ENCODE results near the gene POP7. TPM values are rescaled to one million over a fixed set of nuclear protein-coding genes. Genes with fewer than 3 reads are reported as not detected.

Gene POP7
- total RNA-seq, 1 experiment from 2014 or later = 151 TPM

DNA sequence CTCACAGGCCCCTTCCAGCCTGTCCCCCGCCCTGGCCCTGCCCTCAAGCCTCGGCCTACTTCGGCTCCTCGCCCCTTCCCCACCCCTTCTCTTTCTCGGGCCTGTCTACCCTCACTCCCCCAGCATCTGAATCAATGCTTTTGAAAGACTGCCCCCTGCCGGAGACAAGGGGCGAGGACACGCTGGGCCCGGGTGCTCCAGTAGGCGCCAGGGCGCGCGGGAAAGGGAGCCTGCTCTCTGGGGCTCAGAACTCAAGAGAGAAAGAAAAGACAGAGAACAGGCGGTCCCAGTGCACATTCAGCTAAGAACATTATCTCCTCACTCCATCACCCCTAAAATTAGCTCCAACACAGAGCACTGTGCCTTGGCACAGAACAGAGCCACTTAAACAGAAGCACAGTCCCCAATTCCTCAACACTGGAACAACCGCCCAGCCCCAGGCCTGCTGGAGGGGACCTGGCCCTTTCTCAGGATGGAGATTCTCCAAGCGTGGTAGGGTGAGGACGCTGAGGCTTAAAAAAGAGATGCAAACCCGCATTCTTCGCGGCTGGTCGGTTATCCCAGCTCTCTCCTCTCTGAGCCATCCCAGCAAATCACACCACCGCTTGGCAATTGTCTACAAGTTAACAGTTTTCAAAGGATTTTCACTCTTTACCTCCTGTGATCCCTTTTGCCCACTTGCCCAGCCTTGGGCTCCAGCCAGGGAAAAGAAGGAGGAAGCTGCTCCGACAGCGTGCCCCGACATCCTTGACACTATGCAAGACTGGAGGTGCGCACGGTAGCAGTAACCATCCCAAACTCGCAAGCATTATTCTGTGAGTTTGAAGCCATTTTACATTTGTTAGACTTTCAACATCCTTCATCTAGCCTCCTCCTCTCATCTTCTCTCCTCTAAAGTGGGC, 14.0 kb upstream of the POP7 start:
- H3K27ac ChIP-seq (ENCODE audit: low read length) = no peak overlapping the region
- intact Hi-C loops (cut with micrococcal nuclease) = loop anchor here (2.0 to 5.0 kb wide), 2 partner anchors 87 to 105 kb away; partner anchors contain the start of genes FBXO24 and LRCH4

DNA sequence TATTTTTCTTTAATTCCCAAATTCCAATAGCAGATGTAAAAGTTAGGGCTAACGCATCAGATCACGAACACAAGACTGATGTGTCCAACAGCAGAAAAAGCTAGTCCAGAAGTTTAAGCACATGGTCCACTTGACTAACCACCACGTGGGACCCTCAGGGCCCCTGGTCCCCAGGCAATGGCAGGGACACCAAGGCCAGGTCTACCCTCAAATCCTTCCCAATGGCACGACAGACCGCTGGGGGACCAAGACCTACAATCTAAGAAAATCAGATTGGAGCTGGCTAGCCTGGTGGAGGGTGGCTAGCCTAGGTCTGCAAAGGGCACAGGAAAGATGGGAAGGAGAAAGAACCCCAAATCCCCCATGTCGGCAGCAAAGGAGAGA, 13.4 kb upstream of the POP7 start:
- ATAC-seq = no peak
- H2AFZ ChIP-seq (ENCODE audit: low read length) = no peak overlapping the region
- no peaks in the 10 kb centered on the region; the same call in none of the 2 replicates for H3K36me3 ChIP-seq (ENCODE audit: low read depth, low read length)
- H3K9me2 ChIP-seq (replicated peaks; ENCODE audit: low read length) = no peaks in the 10 kb centered on the region
- ChIA-PET POLR2A (ENCODE audit: unreplicated experiment) (interaction anchor here (0.7 to 1.1 kb wide), 2 partner anchors 19 to 80 kb away, joined by 3 to 6 read pairs; partner anchors contain the start of genes GNB2 and MOSPD3), CTCF (interaction anchor here (0.7 kb wide), 2 partner anchors 33 to 54 kb away, joined by 4 read pairs; no protein-coding TSS in a partner anchor)
- no peak for DNase-seq
- intact Hi-C loops (cut with micrococcal nuclease) = loop anchor here (5.0 kb wide), 1 partner anchor 105 kb away; the partner anchor contains the start of genes FBXO24 and LRCH4
- no peaks in the 10 kb centered on the region for H3F3A ChIP-seq (ENCODE audit: low read length, unreplicated experiment)
- H3K79me2 ChIP-seq (ENCODE audit: low read length) = peaks cover 54% of the 10 kb centered on the region
- no peak overlapping the region for H3K27ac ChIP-seq (ENCODE audit: low read length)
- peak overlapping the region; percentile 91 for H3K9ac ChIP-seq (ENCODE audit: low read length)
- H4K20me1 ChIP-seq (ENCODE audit: low read length) = peaks cover 5% of the 10 kb centered on the region
- no peaks in the 10 kb centered on the region for H3K9me3 ChIP-seq (ENCODE audit: low read length)
- TF ChIP-seq EZH2 (IDR thresholded peaks at IDR 0.05; ENCODE audit: low read length, unreplicated experiment) (no peak), EZH2phosphoT487 (IDR thresholded peaks at IDR 0.05; ENCODE audit: borderline replicate concordance, low read length) (no peak)
- TF ChIP-seq, protein P1, sequence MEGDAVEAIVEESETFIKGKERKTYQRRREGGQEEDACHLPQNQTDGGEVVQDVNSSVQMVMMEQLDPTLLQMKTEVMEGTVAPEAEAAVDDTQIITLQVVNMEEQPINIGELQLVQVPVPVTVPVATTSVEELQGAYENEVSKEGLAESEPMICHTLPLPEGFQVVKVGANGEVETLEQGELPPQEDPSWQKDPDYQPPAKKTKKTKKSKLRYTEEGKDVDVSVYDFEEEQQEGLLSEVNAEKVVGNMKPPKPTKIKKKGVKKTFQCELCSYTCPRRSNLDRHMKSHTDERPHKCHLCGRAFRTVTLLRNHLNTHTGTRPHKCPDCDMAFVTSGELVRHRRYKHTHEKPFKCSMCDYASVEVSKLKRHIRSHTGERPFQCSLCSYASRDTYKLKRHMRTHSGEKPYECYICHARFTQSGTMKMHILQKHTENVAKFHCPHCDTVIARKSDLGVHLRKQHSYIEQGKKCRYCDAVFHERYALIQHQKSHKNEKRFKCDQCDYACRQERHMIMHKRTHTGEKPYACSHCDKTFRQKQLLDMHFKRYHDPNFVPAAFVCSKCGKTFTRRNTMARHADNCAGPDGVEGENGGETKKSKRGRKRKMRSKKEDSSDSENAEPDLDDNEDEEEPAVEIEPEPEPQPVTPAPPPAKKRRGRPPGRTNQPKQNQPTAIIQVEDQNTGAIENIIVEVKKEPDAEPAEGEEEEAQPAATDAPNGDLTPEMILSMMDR (conservative IDR thresholded peaks at IDR 0.05; ENCODE audit: low read depth, low read length) = no peak
- BruUV-seq (replicated peaks) = TSS peak; percentile 44
- H3K4me1 ChIP-seq (ENCODE audit: insufficient read depth, low read length) = peaks cover 12% of the 10 kb centered on the region
- H3K27me3 ChIP-seq (ENCODE audit: low read length) = no peaks in the 10 kb centered on the region
- H3K4me3 ChIP-seq (ENCODE audit: low read length) = peak overlapping the region; percentile 96
- H3K4me2 ChIP-seq (ENCODE audit: low read length) = peak overlapping the region; percentile 90

More for the DNA sequence above, 14.0 kb upstream of the POP7 start:
- Histone ChIP-seq H2AFZ (ENCODE audit: low read length) (no peak overlapping the region), H3K4me3 (ENCODE audit: low read length) (peak overlapping the region; percentile 96), H3K4me2 (ENCODE audit: low read length) (peak overlapping the region; percentile 90), H3K27me3 (ENCODE audit: low read length) (no peaks in the 10 kb centered on the region), H3K36me3 (ENCODE audit: low read depth, low read length) (peaks cover 4% of the 10 kb centered on the region), H3K9ac (ENCODE audit: low read length) (peak overlapping the region; percentile 91), H3F3A (ENCODE audit: low read length, unreplicated experiment) (no peaks in the 10 kb centered on the region), H3K9me2 (replicated peaks; ENCODE audit: low read length) (no peaks in the 10 kb centered on the region), H3K9me3 (ENCODE audit: low read length) (no peaks in the 10 kb centered on the region), H3K4me1 (ENCODE audit: insufficient read depth, low read length) (peaks cover 12% of the 10 kb centered on the region), H4K20me1 (ENCODE audit: low read length) (peaks cover 5% of the 10 kb centered on the region), H3K79me2 (ENCODE audit: low read length) (peaks cover 54% of the 10 kb centered on the region)
- POLR2A ChIA-PET (ENCODE audit: unreplicated experiment) = interaction anchor here (0.7 kb wide), 1 partner anchor 19 kb away, joined by 6 read pairs; the partner anchor contains the start of gene GNB2
- CTCF ChIA-PET = interaction anchor here (0.5 to 1.4 kb wide), 4 partner anchors 14 to 126 kb away, joined by 4 to 15 read pairs (median 8); no protein-coding TSS in a partner anchor
- TF ChIP-seq, protein P1 (conservative IDR thresholded peaks at IDR 0.05; ENCODE audit: low read depth, low read length) = peak; percentile 94
- TF ChIP-seq EZH2phosphoT487 (IDR thresholded peaks at IDR 0.05; ENCODE audit: borderline replicate concordance, low read length) (no peak), EZH2 (IDR thresholded peaks at IDR 0.05; ENCODE audit: low read length, unreplicated experiment) (no peak)
- DNase-seq (peak; percentile 78), ATAC-seq (peak; percentile 75)
- BruUV-seq (replicated peaks) = no TSS peak
